PC-9 (cell line): ENCODE results near the gene TNPO2.

Source experiments
- CTCF ChIP-seq: fragments of 200-600 bp; sonication (generic); conservative IDR thresholded peaks from 2 replicates; pipeline ENCODE4 v1.6.1; 2017; ENCODE audit warnings: mixed run types, antibody characterized with exemption, mild to moderate bottlenecking, moderate library complexity
- EZH2 ChIP-seq: fragments of 200-600 bp; sonication (generic); IDR thresholded peaks from 2 replicates; pipeline ENCODE4 v1.8.0; 2017; ENCODE audit warnings: antibody characterized with exemption, low read depth

- no peak for TF ChIP-seq CTCF
- TF ChIP-seq EZH2, result no peak
These were observed 3.2 kb upstream of the TNPO2 start for GRCh38 chr19:12726988-12727316.
